Body of pancreas (tissue), 4 donors: ENCODE measurements around the gene VAV1. TPM values are rescaled to one million over a fixed set of nuclear protein-coding genes. Genes with fewer than 3 reads are reported as not detected.

Experiments
- ATAC-seq: fragments of 150-250 bp; one replicate; pipeline ENCODE4 v1.9.1; 2016
- DNase-seq, 4 donors: peaks; one replicate each; pipeline ENCODE4 v3.0.0-alpha.2; 2019
- H3K27ac ChIP-seq, 4 donors: fragments of 200-600 bp; sonication (generic); 1 replicate in 3 of 4; 2 replicates in 1 of 4; pipeline versions ENCODE4 v1.5.1 to v1.6.1; 2016 to 2019; ENCODE audit warnings: mild to moderate bottlenecking in 1 of 4, mixed read lengths in 1 of 4, moderate library complexity in 1 of 4
- H3K27me3 ChIP-seq, 2 donors: fragments of 200-600 bp; sonication (generic); one replicate each; pipeline ENCODE4 v1.6.0; 2016; ENCODE audit warnings: mild to moderate bottlenecking in 1 of 2
- H3K36me3 ChIP-seq, 2 donors: fragments of 200-600 bp; sonication (generic); replicated peaks in 1 of 2; 2 replicates each; pipeline ENCODE4 v1.5.1; 2016; ENCODE audit warnings: low read depth in 2 of 2; ENCODE audit not compliant: insufficient read depth in 1 of 2
- H3K4me1 ChIP-seq: fragments of 200-600 bp; sonication (generic); one replicate; pipeline ENCODE4 v1.6.0; 2016
- H3K4me3 ChIP-seq, 2 donors: fragments of 200-600 bp; sonication (generic); 1 replicate in 1 of 2; 2 replicates in 1 of 2; pipeline ENCODE4 v1.5.1; 2016 to 2019
- H3K9me3 ChIP-seq, 3 donors: fragments of 200-600 bp; sonication (generic); 1 replicate in 2 of 3; 2 replicates in 1 of 3; pipeline ENCODE4 v1.5.1; 2016
- CTCF ChIP-seq, 7 experiments: fragments of 450-650 bp in 4 of 7; fragments of 200-600 bp in 3 of 7; sonication (generic) in 3 of 7; IDR thresholded peaks; one replicate each; pipeline ENCODE4 v1.5.1; 2016 to 2019; ENCODE audit warnings: antibody characterized with exemption in 7 of 7
- POLR2A ChIP-seq, 3 donors: fragments of 450-650 bp; IDR thresholded peaks; one replicate each; pipeline ENCODE4 v1.6.1; 2016; ENCODE audit warnings: antibody characterized with exemption in 3 of 3, mild to moderate bottlenecking in 2 of 3
- WGBS, 2 donors: methylation state at CpG; one replicate each; pipeline ENCODE4 v1.1.5; 2017; 5-methylcytosine and 5-hydroxymethylcytosine counted together
- intact Hi-C: fragments of 100-400 bp; cut with DNase I; formaldehyde crosslinking; loops from one replicate; pipeline ENCODE4 v1.15.1; 2023
- total RNA-seq, 2 donors: library from RNA; depleted of rRNA; stranded (reverse); fragments of >200 nt; gene quantifications; one replicate each; pipeline ENCODE4 v1.1.0, GENCODE V29; 2016

The VAV1 gene
- total RNA-seq, 2 donors from 2014 or later: 1.3 to 5.6 TPM

DNA sequence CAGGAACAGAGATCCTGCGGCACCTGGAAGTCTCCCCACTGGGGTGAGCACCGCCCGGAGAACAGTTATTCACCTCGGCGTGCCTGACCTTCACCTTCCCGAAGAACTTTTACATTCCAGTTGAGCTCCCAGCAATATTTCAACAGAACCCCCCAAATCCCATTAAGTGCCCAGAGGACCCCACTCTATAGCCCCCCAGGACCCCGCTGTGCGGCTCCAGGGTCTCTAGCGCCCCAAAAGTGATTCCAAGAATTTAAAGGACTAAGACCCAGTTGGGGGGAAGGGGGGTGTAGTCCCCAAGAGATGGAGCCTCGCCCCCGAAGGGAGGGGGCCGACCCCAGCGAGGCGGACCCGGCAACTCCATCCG is 35.6 kb upstream of the VAV1 start:
- TF ChIP-seq POLR2A (IDR thresholded peaks at IDR 0.05) (peak in 1 of 3 donors; percentile 3), CTCF (IDR thresholded peaks at IDR 0.05) (peak in 2 of 7 experiments; percentile 3 to 4)
- WGBS, 2 donors: 0 to 1% methylated on average over 7 to 16 of the region's 16 CpGs
- no peak for ATAC-seq
- Histone ChIP-seq H3K27me3 (no peaks in the 10 kb centered on the region), H3K36me3 (peaks cover 0 to 8% of the 10 kb centered on the region in 2 donors), H3K4me1 (peaks cover 43% of the 10 kb centered on the region), H3K9me3 (no peaks in the 10 kb centered on the region), H3K27ac (peak overlapping the region; percentile 86 to 91 (median 89)), H3K4me3 (peak overlapping the region; percentile 76 to 83)
- intact Hi-C loops: no loop called here
- peak in 1 of 4 donors; percentile 41 for DNase-seq

DNA sequence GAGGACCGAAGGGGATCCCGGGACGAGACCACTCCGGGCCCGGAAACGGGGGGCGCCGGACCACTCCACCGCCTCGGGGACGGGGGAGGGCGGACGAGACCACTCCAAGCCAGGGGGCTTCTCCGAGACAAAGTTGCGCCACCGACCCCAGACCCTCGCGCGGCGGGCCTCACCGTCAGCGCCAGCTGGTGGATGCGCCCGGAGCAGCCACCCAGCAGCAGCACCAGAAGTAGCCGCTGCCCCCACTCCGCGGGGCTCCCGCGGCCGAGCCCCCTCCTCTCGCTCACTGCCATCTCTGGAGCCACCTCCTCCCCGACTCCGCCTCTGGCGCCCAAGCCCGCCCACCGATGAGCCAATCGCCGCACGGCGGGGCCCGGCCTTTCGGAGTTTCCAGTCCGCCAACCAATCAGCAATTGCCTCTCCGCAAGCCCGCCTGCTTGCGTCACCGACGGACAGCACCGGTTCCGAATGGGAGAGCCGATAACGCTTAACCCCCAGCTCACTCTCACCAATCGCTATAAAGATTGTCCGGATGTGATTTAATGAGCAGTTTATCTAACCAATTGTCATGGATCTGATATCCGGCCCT is 35.1 kb upstream of the VAV1 start, which contains the start of gene GPR108:
Gene GPR108, minus strand, starts transcription at position 297 of the 589 bp plus-strand sequence. Its CDS starts 4 bp downstream, at position 293.
- H3K9me3 ChIP-seq: no peaks in the 10 kb centered on the region
- ATAC-seq (peak; percentile 84), DNase-seq (peak; percentile 99 to 100 (median 99))
- intact Hi-C loops: no loop called here
- 0% methylated on average over 12 to 55 of the region's 55 CpGs for WGBS, 2 donors
- TF ChIP-seq CTCF (IDR thresholded peaks at IDR 0.05): no peak
- peak in 2 of 3 donors; percentile 62 to 74 for TF ChIP-seq POLR2A (IDR thresholded peaks at IDR 0.05)
- H3K4me3 ChIP-seq: peak within 1 kb of the TSS; percentile 76 to 83
- H3K27me3 ChIP-seq: no peaks in the 10 kb centered on the region
- H3K4me1 ChIP-seq: peaks cover 43% of the 10 kb centered on the region
- H3K27ac ChIP-seq: peak within 1 kb of the TSS; percentile 87 to 95 (median 93)
- H3K36me3 ChIP-seq: peaks cover 0 to 3% of the 10 kb centered on the region in 2 donors

- H3K4me3 ChIP-seq: no peak overlapping the region
- WGBS, 2 donors: 0 to 11% methylated on average over 7 to 13 of the region's 13 CpGs
- intact Hi-C loops: no loop called here
- no peaks in the 10 kb centered on the region for H3K27me3 ChIP-seq
- TF ChIP-seq POLR2A (IDR thresholded peaks at IDR 0.05): no peak
- peak; percentile 27 to 77 (median 67) for TF ChIP-seq CTCF (IDR thresholded peaks at IDR 0.05)
- H3K36me3 ChIP-seq: peaks cover 0 to 2% of the 10 kb centered on the region in 2 donors
- peak; percentile 99 to 100 (median 100) for DNase-seq
- H3K9me3 ChIP-seq: no peaks in the 10 kb centered on the region
- H3K27ac ChIP-seq: peak overlapping the region; percentile 86 to 95 (median 93)
- ATAC-seq: peak; percentile 20
- peaks cover 43% of the 10 kb centered on the region for H3K4me1 ChIP-seq
Observed at GRCh38 chr19:6737873-6738786, 34.4 kb upstream of the VAV1 start.

DNA sequence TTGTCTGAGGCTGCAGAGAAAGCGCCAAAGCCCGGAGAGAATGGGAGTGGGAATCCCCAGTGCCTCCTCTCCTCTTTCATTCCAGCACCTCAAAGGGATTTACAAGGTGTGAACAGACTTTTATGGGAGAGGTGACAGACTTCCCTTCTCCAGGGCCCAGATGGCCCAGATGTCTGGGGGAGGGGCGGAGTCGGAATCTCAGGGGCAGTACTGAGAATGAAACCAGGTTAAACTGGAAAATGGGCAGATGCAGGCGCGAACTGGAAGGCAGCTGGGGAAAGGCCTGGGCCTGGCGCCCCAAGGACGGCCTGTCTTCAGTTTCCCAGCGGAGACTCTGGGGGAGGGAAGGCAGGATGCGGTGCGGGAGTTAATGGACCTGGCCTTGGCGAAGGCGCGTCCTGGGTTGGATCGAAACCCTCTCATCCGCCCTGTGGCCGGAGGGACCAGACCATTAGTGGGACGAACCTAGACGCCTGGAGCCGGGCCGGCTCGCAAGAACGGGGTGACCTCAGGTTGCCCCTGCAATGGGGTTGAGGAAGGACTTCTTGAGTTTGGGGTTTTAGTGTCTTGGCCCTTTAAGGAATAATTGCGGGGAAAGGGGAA is 33.6 kb upstream of the VAV1 start:
- Histone ChIP-seq H3K4me1 (peaks cover 44% of the 10 kb centered on the region), H3K4me3 (no peak overlapping the region), H3K27me3 (no peaks in the 10 kb centered on the region), H3K36me3 (peaks cover 0 to 2% of the 10 kb centered on the region in 2 donors), H3K9me3 (no peaks in the 10 kb centered on the region), H3K27ac (peak overlapping the region; percentile 86 to 95 (median 93))
- DNase-seq (peak; percentile 47 to 63 (median 52)), ATAC-seq (no peak)
- WGBS, 2 donors: 6 to 10% methylated on average over 23 to 24 of the region's 24 CpGs
- intact Hi-C loops: no loop called here
- no peak for TF ChIP-seq CTCF (IDR thresholded peaks at IDR 0.05)
- TF ChIP-seq POLR2A (IDR thresholded peaks at IDR 0.05): no peak
